Chondrocyte (in vitro differentiated cells): ENCODE measurements around the gene EHMT2. TPM values are rescaled to one million over a fixed set of nuclear protein-coding genes. Genes with fewer than 3 reads are reported as not detected.
"Not testable (repeated sequence)": the region's sequence is repeated elsewhere in the genome, so short reads cannot be mapped to it uniquely, and the experiment has no call there.

Source experiments
- DNase-seq: peaks from one replicate; pipeline ENCODE4 v3.0.0; 2021; ENCODE audit warnings: mixed read lengths, low spot score
- H3K27ac Mint-ChIP-seq: one replicate; pipeline ENCODE4 v1.8.0; 2021; ENCODE audit warnings: mild to moderate bottlenecking, moderate library complexity, mixed read lengths; ENCODE audit not compliant: unreplicated experiment
- H3K27me3 Mint-ChIP-seq: 2 replicates; pipeline ENCODE4 v1.8.0; 2021; ENCODE audit warnings: low read depth, mixed read lengths
- H3K36me3 Mint-ChIP-seq: 2 replicates; pipeline ENCODE4 v1.8.0; 2021; ENCODE audit warnings: low read depth, mixed read lengths
- H3K4me1 Mint-ChIP-seq: 2 replicates; pipeline ENCODE4 v1.8.0; 2021; ENCODE audit warnings: low read depth, mild to moderate bottlenecking, mixed read lengths
- H3K4me3 Mint-ChIP-seq: one replicate; pipeline ENCODE4 v1.8.0; 2021; ENCODE audit warnings: mild to moderate bottlenecking, moderate library complexity, mixed read lengths; ENCODE audit not compliant: unreplicated experiment
- H3K9me3 Mint-ChIP-seq: 2 replicates; pipeline ENCODE4 v1.8.0; 2021; ENCODE audit warnings: low read depth, mixed read lengths
- total RNA-seq: library from RNA; stranded (reverse); gene quantifications from 3 replicates; pipeline ENCODE4 v1.2.1, GENCODE V29; 2021
- TF ChIP-seq, protein P1 (sequence below): fragments of 200-600 bp; sonication (generic); IDR thresholded peaks from 2 replicates; pipeline ENCODE4 v1.5.0; 2021; ENCODE audit warnings: antibody characterized with exemption, mild to moderate bottlenecking, moderate library complexity

The EHMT2 gene
- total RNA-seq, 1 donor from 2014 or later, result 37.7 TPM

DNA sequence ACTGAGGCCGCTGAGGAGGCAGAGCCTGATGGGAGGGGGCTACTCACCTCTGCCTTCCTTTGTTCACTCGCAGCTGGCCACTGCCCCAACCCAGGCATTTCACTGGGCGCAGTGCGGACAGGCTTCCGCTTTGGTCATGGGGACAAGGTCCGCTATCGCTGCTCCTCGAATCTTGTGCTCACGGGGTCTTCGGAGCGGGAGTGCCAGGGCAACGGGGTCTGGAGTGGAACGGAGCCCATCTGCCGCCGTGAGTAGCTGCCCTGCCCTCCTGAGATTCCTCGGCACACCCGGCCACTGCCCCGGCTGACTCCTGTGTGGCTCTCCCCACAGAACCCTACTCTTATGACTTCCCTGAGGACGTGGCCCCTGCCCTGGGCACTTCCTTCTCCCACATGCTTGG is 36.0 kb upstream of the EHMT2 start:
- no peaks in the 10 kb centered on the region for H3K36me3 Mint-ChIP-seq
- TF ChIP-seq, protein P1, sequence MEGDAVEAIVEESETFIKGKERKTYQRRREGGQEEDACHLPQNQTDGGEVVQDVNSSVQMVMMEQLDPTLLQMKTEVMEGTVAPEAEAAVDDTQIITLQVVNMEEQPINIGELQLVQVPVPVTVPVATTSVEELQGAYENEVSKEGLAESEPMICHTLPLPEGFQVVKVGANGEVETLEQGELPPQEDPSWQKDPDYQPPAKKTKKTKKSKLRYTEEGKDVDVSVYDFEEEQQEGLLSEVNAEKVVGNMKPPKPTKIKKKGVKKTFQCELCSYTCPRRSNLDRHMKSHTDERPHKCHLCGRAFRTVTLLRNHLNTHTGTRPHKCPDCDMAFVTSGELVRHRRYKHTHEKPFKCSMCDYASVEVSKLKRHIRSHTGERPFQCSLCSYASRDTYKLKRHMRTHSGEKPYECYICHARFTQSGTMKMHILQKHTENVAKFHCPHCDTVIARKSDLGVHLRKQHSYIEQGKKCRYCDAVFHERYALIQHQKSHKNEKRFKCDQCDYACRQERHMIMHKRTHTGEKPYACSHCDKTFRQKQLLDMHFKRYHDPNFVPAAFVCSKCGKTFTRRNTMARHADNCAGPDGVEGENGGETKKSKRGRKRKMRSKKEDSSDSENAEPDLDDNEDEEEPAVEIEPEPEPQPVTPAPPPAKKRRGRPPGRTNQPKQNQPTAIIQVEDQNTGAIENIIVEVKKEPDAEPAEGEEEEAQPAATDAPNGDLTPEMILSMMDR, result no peak
- no peak overlapping the region for H3K27ac Mint-ChIP-seq
- no peak for DNase-seq
- H3K4me3 Mint-ChIP-seq, result no peak overlapping the region
- no peaks in the 10 kb centered on the region for H3K9me3 Mint-ChIP-seq
- H3K27me3 Mint-ChIP-seq, result peaks cover 9% of the 10 kb centered on the region
- no peaks in the 10 kb centered on the region for H3K4me1 Mint-ChIP-seq

DNA sequence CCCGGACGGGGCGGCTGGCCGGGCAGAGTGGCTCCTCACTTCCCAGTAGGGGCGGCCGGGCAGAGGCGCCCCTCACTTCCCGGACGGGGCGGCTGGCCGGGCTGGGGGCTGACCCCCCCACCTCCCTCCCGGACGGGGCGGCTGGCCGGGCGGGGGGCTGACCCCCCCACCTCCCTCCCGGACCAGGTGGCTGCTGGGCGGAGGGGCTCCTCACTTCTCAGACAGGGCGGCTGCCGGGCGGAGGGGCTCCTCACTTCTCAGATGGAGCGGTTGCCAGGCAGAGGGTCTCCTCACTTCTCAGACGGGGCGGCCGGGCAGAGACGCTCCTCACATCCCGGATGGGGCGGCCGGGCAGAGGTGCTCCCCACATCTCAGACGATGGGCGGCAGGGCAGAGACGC is 34.6 kb upstream of the EHMT2 start:
- H3K27ac Mint-ChIP-seq, DNase-seq, H3K36me3 Mint-ChIP-seq, H3K4me3 Mint-ChIP-seq, H3K9me3 Mint-ChIP-seq, H3K27me3 Mint-ChIP-seq, H3K4me1 Mint-ChIP-seq: not testable (repeated sequence)

DNA sequence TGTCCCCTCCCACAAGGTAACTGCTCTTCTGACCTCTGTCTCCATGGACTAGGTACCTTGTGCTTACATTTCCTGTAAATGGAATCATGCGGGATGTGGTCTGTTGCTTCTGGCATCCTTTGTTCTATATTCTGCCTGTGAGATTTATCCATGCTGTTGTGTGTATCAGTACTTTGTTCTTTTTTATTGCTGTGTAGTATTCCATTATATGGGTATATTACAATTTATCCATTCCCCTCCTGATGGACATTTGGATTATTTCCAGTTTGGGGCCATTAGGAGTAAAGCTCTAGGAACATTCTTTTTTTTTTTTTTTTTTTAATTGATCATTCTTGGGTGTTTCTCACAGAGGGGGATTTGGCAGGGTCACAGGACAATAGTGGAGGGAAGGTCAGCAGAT is 33.5 kb upstream of the EHMT2 start:
- Mint-ChIP-seq H3K27ac (no peak overlapping the region), H3K4me1 (no peaks in the 10 kb centered on the region), H3K9me3 (no peaks in the 10 kb centered on the region), H3K36me3 (no peaks in the 10 kb centered on the region), H3K27me3 (peaks cover 9% of the 10 kb centered on the region), H3K4me3 (no peak overlapping the region)
- no peak for DNase-seq
- TF ChIP-seq, protein P1, result no peak

DNA sequence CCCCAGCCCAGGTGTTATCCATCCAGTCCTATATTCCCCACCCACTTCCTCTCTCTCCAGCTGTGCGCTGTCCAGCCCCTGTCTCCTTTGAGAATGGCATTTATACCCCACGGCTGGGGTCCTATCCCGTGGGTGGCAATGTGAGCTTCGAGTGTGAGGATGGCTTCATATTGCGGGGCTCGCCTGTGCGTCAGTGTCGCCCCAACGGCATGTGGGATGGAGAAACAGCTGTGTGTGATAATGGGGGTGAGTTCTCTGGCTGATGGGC is 31.1 kb upstream of the EHMT2 start:
- no peak overlapping the region for H3K4me3 Mint-ChIP-seq
- H3K27me3 Mint-ChIP-seq, result peaks cover 7% of the 10 kb centered on the region
- no peak overlapping the region for H3K27ac Mint-ChIP-seq
- DNase-seq, result no peak
- no peaks in the 10 kb centered on the region for H3K36me3 Mint-ChIP-seq
- H3K9me3 Mint-ChIP-seq, result no peaks in the 10 kb centered on the region
- no peaks in the 10 kb centered on the region for H3K4me1 Mint-ChIP-seq
- TF ChIP-seq, protein P1, result no peak

DNA sequence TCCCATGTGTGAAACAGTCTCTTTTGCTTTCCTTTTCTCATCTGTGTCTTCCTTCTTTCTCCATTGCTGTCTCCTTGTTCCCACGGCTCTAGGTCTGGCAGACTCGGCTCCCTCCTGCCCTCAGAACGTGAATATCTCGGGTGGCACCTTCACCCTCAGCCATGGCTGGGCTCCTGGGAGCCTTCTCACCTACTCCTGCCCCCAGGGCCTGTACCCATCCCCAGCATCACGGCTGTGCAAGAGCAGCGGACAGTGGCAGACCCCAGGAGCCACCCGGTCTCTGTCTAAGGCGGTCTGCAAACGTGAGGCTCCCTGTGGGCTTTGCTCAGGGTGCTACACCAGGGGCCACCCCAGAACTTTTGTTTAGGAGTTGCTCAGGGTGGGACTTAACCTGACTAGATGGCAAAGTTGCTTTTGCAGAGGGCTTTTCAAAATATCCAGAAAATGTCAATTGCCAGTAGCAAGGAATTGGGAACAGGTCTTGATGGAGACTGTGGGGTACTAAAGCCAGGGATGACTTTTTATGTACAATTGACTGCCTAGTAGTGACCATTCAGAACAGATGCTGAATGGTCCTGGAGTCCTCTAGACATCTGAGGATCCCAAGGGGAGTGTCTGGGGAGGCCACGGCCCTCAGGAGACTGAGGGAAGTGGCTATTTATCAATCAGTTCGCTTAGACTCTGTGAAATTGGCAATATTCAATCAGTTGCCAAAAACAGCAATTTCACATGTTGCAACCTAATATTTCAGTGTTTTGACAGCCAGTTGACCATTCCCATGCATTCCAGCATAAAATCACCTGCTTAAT is 30.6 kb upstream of the EHMT2 start:
- H3K27me3 Mint-ChIP-seq, result peaks cover 4% of the 10 kb centered on the region

More for the DNA sequence above, 30.6 kb upstream of the EHMT2 start:
- Mint-ChIP-seq H3K36me3 (no peaks in the 10 kb centered on the region), H3K4me1 (no peaks in the 10 kb centered on the region), H3K4me3 (no peak overlapping the region), H3K9me3 (no peaks in the 10 kb centered on the region), H3K27ac (no peak overlapping the region)
- no peak for DNase-seq
- TF ChIP-seq, protein P1, result no peak
